HG03066 (cell line): Measurements from ENCODE around the gene LMX1A.

Source experiments
- ATAC-seq: cut with Tn5 transposase; IDR thresholded peaks from one replicate; pipeline ENCODE4 v1.9.1; 2021; ENCODE audit warnings: low read depth; ENCODE audit not compliant: unreplicated experiment

Gene LMX1A

DNA sequence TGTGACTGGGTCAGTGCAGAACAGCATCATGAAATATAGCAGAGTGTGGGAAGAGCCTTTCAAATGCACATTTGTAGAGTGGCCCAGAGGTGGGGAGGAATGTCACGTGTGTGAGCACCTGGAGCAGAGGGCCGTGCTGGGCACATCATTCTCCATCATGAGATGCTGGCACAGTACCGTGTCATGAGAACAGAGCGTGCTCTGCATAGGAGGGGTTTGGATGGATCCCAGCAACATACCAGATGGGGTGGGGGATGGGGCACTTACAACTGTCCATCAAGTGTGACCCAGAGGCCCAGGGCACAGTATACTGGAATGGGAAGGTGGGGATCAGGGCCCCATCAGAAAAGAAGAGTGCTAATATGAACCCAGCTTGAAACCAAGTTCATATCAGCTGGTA lies 182.0 kb downstream of the LMX1A start:
- no peak for ATAC-seq

DNA sequence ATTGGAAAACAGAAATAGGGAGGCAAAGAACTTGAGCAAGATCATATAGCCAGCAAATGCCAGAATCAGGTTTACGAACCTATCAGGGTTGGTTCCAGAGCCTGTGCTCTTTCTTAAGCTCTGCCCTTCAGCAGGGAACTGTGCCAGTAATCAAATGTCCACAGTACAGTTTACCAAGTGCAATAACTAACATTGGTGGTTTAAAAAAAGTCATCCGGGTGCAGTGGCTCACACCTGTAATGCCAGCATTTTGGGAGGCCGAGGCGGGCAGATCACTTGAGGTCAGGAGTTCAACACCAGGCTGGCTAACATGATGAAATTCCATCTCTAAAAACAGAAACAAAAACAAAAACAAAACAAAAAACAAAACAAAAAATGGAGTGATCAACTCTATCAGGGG lies 182.7 kb downstream of the LMX1A start:
- ATAC-seq, result no peak

DNA sequence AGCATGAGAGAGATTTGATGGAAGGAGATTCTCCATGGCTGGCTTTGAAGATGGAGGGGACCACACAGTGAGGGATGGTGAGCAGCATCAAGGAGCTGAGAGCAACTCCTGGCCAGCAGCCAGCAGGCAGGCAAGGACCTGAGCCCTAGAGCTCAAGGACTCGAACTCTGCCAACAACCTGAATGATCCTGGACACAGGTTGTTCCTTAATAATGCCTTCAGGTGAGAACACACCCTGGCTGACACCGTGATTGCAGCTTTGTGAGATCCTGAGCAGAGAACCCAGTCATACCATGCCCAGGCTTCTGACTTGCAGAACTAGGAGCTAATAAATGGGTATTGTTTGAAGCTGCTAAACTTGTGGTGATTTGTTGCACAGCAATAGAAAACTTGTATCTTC lies 183.1 kb downstream of the LMX1A start:
- no peak for ATAC-seq

DNA sequence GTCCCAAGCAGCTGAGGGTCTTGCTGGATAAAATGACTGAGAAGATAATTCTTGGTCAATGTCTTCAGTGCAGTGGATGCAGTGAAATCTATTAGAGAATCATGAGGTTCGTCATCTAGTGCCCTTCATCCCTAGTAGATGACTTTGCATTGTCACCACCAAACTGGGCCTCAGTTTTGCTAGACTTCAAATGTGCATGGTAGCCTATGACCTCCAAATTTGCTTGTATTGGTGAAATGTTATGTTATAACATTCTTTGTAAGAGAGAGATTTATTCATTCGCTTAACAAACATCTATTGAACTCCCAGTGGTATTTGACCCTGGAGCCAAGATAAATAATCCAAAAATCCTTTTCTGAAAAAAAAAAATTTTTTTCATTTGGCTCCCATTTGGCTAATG lies 183.8 kb downstream of the LMX1A start:
- ATAC-seq, result no peak

DNA sequence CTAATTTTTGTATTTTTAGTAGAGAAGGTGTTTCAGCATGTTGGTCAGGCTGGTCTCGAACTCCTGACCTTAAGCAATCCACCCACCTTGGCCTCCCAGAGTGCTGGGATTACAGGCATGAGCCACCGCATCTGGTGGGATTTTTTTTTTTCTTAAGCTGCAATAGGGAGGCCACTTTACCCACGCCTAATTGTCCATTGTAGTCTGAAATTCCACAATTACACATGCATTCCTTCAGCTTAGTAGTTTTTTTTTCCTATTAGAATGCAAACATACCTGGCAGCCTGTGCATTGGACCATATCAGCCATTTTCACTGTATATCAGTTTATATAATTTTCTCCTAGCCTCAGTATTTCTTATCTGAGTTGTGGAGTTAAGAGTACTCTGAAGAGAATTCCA lies 186.8 kb downstream of the LMX1A start:
- ATAC-seq, result no peak

DNA sequence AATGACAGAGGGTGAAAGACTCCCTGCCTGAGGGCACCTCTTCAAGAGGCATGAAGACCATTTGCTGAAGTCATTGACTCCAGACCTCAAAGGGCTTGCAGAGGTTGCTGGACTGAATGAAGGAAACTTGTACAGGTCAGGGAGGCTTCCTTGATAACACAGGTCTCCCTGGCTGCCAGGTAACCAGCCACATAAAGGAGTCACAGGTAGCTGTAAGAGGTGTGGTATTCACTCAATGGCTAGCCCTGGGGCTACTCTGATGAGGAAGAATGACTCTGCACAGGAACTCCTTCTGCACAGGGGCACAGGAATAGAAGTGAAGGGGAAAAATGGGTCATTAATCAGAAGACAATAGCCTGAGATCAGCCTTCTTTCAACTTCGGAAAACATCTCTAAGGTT lies 187.5 kb downstream of the LMX1A start:
- no peak for ATAC-seq

DNA sequence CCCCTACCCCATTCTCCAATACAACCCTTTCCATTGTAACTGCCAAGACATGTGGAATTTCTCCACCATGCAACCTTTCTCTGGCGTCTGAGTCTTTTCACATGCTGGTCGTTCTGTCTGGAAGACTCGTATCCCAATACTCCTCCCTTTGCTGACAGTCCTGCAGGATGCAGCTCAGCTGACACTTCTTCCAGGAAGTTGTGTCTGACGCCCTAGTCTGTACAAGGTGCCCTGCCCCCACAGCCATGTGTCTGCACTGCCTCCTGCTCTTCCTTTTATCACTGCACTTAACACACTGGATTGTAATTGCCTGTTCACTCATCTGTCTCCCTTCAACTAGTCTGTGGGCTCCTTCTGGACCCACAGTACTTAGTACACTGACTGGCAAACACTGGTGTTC lies 188.0 kb downstream of the LMX1A start:
- ATAC-seq, result no peak

DNA sequence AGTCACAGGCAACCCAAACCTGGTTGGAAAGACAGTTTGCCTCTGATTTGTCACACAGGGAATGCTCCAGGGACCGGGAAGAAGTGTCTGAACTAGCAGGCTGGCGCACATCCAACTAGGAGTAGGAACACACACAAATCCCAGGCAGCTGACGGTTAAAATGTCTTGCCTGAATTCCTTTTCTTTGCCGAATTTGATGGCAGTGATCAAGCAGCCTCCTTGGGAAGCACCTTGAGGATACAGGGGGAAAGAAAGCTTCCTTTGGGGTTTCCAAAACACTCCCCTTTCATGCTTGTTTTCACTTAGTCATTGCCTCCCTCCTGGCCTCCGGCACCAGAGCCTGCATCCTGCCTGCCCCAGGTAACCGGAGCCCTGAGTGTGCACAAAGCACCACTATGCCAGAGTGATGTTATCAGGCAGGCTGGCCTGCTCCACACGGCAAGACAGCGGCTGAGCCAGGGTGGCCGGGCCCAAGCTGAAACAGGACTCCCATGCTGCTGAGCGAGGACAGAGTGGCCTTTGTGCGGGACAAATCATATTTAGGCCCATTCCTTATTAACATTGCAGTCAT lies 193.8 kb downstream of the LMX1A start:
- no peak for ATAC-seq

DNA sequence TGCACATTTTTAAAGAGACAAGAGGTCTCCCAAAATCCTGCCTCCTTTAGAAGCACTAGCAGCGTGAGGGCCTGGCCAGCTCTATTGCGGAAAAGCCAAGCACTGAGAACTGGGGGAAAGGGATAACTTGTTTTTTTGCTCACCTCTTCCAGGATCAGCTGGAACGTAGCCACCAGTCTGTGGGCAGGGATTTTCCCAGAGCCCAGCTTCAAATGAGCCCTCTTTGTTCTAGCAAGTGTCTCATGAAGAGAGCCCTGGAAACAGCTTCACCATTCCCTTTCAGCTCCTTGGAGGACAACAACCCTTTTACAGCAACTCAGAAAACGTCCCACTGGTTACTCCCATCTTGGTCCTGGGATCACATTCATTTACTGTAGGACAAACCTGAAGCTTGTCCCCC lies 195.4 kb downstream of the LMX1A start:
- ATAC-seq, result no peak

DNA sequence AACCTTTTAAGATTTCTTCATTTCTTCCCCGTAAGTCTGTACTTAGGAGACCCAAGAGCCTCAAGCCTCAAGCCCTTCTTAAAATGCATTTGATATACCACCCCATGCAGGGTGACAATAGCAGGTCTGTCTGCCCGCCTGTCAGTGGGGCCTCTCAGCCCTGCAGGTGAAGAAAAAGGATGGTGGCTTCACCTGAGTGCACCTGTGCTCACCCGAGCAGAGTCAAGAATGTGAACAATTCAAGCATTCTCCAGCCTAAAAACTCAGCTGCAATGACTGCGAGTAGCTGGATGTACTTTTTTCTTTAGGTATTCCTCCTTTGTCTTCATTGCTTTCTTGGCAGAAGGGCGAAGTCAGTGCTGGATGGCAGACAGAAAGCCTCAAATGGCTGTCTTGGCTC lies 203.3 kb downstream of the LMX1A start:
- ATAC-seq, result no peak

DNA sequence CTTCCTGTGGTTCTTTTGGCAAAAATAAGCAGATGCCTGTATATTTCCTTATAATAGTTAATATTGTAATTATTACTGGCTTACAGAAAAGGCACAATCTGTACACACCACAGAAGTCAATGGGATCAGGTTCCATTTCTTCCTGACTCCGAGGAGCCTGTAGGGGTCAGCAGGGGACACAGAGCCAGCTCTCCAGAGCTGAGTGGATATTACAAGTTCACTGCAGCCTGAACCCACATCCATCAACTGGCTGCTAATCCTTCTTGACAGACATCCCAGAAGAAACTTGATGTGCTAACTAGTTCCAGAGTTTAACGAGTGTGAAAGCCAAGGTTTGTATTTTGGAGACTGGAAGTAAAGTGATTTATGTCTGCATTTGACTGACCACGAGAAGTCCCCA lies 203.8 kb downstream of the LMX1A start:
- no peak for ATAC-seq

DNA sequence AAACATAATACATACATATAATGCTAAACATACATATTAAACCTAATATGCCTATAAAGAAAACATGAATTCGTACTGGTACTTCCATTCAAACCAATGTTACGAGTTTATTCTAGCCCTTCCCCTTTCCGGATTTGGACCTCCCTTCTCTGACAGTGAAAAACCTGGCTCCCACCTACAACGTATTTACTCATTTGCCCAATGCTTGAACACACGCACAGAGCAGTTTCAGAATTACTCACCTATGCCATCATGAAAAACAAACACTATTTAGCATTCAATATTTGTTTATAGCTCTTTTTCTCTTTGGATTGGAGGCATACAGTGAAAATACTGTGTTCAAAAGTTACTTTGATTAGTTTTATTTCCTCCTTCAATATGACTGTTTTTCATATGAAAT lies 204.4 kb downstream of the LMX1A start:
- no peak for ATAC-seq
